Heart left ventricle (tissue), 16 donors: ENCODE results near the gene KRTAP12-4. TPM values are rescaled to one million over a fixed set of nuclear protein-coding genes. Genes with fewer than 3 reads are reported as not detected.

ENCODE experiments used
- ATAC-seq, 4 donors: fragments of 200-7000 bp; cut with Tn5 transposase; one replicate each; pipeline ENCODE4 v1.9.1; 2020 to 2022; ENCODE audit warnings: moderate library complexity in 4 of 4, mild to moderate bottlenecking in 3 of 4, moderate number of reproducible peaks in 1 of 4
- DNase-seq, 5 donors: peaks; one replicate each; pipeline ENCODE4 v3.0.0-alpha.2; 2020
- H3K27ac ChIP-seq, 12 donors: fragments of 200-600 bp; sonication (generic) in 4 of 12; one replicate each; pipeline versions ENCODE4 v1.5.0 to v1.8.0; 2016 to 2022; ENCODE audit warnings: mild to moderate bottlenecking in 2 of 12
- H3K27me3 ChIP-seq, 9 donors: fragments of 200-600 bp; sonication (generic) in 2 of 9; one replicate each; pipeline versions ENCODE4 v1.5.1 to v1.8.0; 2016 to 2022; ENCODE audit warnings: mild to moderate bottlenecking in 3 of 9
- H3K36me3 ChIP-seq, 9 donors: fragments of 200-600 bp; sonication (generic) in 2 of 9; one replicate each; pipeline versions ENCODE4 v1.5.0 to v1.8.0; 2018 to 2022; ENCODE audit warnings: mild to moderate bottlenecking in 2 of 9
- H3K4me1 ChIP-seq, 12 donors: fragments of 200-600 bp; sonication (generic) in 4 of 12; one replicate each; pipeline versions ENCODE4 v1.5.0 to v1.8.0; 2016 to 2022; ENCODE audit warnings: mild to moderate bottlenecking in 3 of 12
- H3K4me3 ChIP-seq, 12 donors: fragments of 200-600 bp; sonication (generic) in 4 of 12; one replicate each; pipeline versions ENCODE4 v1.5.0 to v1.8.0; 2017 to 2022; ENCODE audit warnings: mild to moderate bottlenecking in 9 of 12, moderate library complexity in 4 of 12
- H3K9me3 ChIP-seq, 12 donors: fragments of 200-600 bp; sonication (generic) in 4 of 12; one replicate each; pipeline versions ENCODE4 v1.5.0 to v1.8.0; 2016 to 2022; ENCODE audit warnings: mild to moderate bottlenecking in 1 of 12
- CTCF ChIP-seq, 12 donors: fragments of 200-600 bp; sonication (generic) in 4 of 12; IDR thresholded peaks; one replicate each; pipeline versions ENCODE4 v1.5.0 to v1.8.0; 2018 to 2022; ENCODE audit warnings: antibody characterized with exemption in 12 of 12, mild to moderate bottlenecking in 5 of 12
- POLR2A ChIP-seq, 2 donors: fragments of 450-650 bp; IDR thresholded peaks; one replicate each; pipeline ENCODE4 v1.6.1; 2017; ENCODE audit warnings: antibody characterized with exemption in 2 of 2, mild to moderate bottlenecking in 2 of 2, moderate library complexity in 2 of 2
- WGBS, 4 donors: extraction: QIAGEN DNeasy Blood & Tissue Kit in 2 of 4; methylation state at CpG; one replicate each; pipeline versions ENCODE4 v1.1.5 to v1.1.7; 2013 to 2018; 5-methylcytosine and 5-hydroxymethylcytosine counted together
- intact Hi-C, 10 donors: fragments of 100-400 bp; cut with DNase I; formaldehyde crosslinking; loops; one replicate each; pipeline versions ENCODE4 v1.11.1 to v1.14.2; 2022
- polyA plus RNA-seq, 2 donors: library from polyadenylated mRNA; stranded (reverse); fragments of 200-250 nt; gene quantifications; one replicate each; pipeline ENCODE4 v1.2.3, GENCODE V29; 2013
- total RNA-seq, 9 donors: library from RNA; depleted of rRNA in 2 of 9; stranded (reverse); fragments of >200 nt in 2 of 9; fragmentation: NEBNext Ultra II Directional in 3 of 9; extraction: Animal tissue kit (Norgen Biotek cat#: 25700) in 3 of 9; gene quantifications; one replicate each; pipeline versions ENCODE4 v1.1.0 to v1.2.4, GENCODE V29; 2016 to 2023
- donor health status: ischemic (EF 13 %, LVEDD 7.1; RV severe dilation, severe dysfunction).
- donor health status: healthy with polysubstance abuse.
- donor health status: DM: no; HTN: yes; CAD: no.
- donor health status: DM: no; HTN: no; CAD: no.
- donor health status: ischemic (EF 25% LVEDD 6.9; RV normal size, moderate dysfunction).
- donor health status: ischemic (EF 25% LVEDD 5.7; RV mildly dilated, moderate dysfunction).
- donor health status: healthy.
- donor health status: DM: yes; HTN: yes; CAD: no.
- donor health status: ischemic (EF 35%, LVEDD 5.7; RV mildly dilated, moderate dysfunction).
- donor health status: nonischemic (EF 11% LVEDD 7.7; RV severe dilation, severe dysfunction).
- donor health status: DM: yes; HTN: yes; CAD: no.
- donor health status: PGD.
- donor health status: ischemic (EF 29% LVEDD 5.4; RV normal size, mild dysfunction).
- donor health status: nonischemic (EF 23%, LVEDD 6.1; RV moderate dilation, normal function).

The KRTAP12-4 gene
- total and polyA plus RNA-seq, 11 donors = not detected

DNA sequence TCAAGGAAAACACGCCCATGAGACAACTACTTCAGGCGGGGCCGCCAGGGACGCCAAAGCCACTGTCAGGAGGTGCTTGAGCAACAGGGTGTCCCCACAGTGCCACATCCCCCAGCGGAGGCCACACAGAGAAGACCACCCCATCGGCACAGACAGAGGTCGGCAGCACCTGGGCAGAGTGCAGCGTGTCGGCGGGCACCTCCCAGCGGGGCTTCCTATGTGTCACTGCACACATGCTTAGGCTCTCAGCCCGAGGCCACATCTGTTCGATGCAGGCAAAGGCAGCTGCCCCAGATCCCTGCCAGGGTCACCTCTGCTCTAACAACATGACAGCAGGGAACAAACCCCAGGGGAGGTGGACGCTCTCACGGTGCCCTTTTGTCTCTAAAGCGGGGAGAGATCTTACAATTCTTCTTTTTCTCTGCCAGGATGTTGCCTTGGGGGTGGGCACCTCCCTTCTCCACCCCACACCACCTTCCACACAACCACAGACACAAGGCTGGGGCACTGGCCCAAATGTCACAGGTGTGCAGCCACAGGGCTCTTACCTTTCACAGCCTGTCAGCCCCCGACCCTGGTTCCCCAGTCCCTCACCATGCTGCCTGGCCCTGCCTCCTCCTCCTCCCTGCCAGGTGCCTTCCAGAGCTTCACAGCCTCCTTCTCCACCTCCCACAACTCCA is 38.4 kb downstream of the KRTAP12-4 start:
- no peak overlapping the region for H3K27ac ChIP-seq
- TF ChIP-seq POLR2A (IDR thresholded peaks at IDR 0.05) = no peak
- no peak for TF ChIP-seq CTCF (IDR thresholded peaks at IDR 0.05)
- ATAC-seq = no peak
- H3K4me3 ChIP-seq = no peak overlapping the region
- H3K27me3 ChIP-seq = peaks cover 0 to 5% (median 0%) of the 10 kb centered on the region in 9 donors
- H3K36me3 ChIP-seq = no peaks in the 10 kb centered on the region
- 71 to 85% (median 77%) methylated on average over 16 to 17 of the region's 17 CpGs for WGBS, 4 donors
- intact Hi-C loops = loop anchor here in 1 of 10 donors (5.0 kb wide), 1 partner anchor 176 kb away; no protein-coding TSS in a partner anchor
- H3K4me1 ChIP-seq = peaks cover 0 to 8% (median 0%) of the 10 kb centered on the region in 12 donors
- peaks cover 0 to 22% (median 2%) of the 10 kb centered on the region in 12 donors for H3K9me3 ChIP-seq
- DNase-seq = no peak

DNA sequence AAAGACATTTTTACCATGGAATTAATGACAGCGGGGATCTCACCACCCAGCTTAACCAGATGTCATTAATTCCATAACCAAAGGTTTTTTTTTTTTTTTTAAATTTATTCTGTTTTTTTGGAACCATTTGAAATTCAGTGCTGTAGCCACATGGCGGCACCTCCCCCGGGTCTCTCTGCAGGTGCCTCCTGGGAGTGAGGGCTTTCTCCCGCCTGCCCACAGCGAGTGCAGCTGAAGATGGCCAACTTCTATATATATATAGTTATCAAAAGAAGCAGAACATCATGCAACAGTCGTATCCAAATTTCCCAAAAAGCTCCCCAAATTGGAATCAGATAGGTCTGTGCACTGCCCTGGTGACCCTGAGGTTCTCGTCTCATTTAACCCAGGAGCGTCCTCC is 39.0 kb downstream of the KRTAP12-4 start:
- Histone ChIP-seq H3K9me3 (peaks cover 0 to 27% (median 2%) of the 10 kb centered on the region in 12 donors), H3K4me1 (peaks cover 0 to 8% (median 0%) of the 10 kb centered on the region in 12 donors), H3K36me3 (no peaks in the 10 kb centered on the region), H3K27ac (no peak overlapping the region), H3K27me3 (peaks cover 0 to 5% (median 0%) of the 10 kb centered on the region in 9 donors), H3K4me3 (no peak overlapping the region)
- TF ChIP-seq CTCF (IDR thresholded peaks at IDR 0.05) (no peak), POLR2A (IDR thresholded peaks at IDR 0.05) (no peak)
- ATAC-seq (no peak), DNase-seq (no peak)
- WGBS, 4 donors = 73 to 80% (median 74%) methylated on average over 8 of the region's 8 CpGs
- intact Hi-C loops = loop anchor here in 1 of 10 donors (5.0 kb wide), 1 partner anchor 177 kb away; no protein-coding TSS in a partner anchor

- H3K36me3 ChIP-seq = no peaks in the 10 kb centered on the region
- WGBS, 4 donors = 87 to 94% (median 89%) methylated on average over 26 to 28 of the region's 28 CpGs
- peaks cover 0 to 5% (median 0%) of the 10 kb centered on the region in 9 donors for H3K27me3 ChIP-seq
- H3K4me1 ChIP-seq = peaks cover 0 to 8% (median 0%) of the 10 kb centered on the region in 12 donors
- no peak overlapping the region for H3K27ac ChIP-seq
- intact Hi-C loops = loop anchor here in 1 of 10 donors (5.0 kb wide), 1 partner anchor 177 kb away; no protein-coding TSS in a partner anchor
- no peak for ATAC-seq
- DNase-seq = peak in 1 of 5 donors; percentile 50
- TF ChIP-seq POLR2A (IDR thresholded peaks at IDR 0.05) (no peak), CTCF (IDR thresholded peaks at IDR 0.05) (no peak)
- H3K4me3 ChIP-seq = no peak overlapping the region
- H3K9me3 ChIP-seq = peaks cover 0 to 27% (median 2%) of the 10 kb centered on the region in 12 donors
Measured at GRCh38 chr21:44614961-44615391, 39.5 kb downstream of the KRTAP12-4 start.

GRCh38 chr21:44614161-44614631 is 40.3 kb downstream of the KRTAP12-4 start:
- WGBS, 4 donors = 74 to 81% (median 81%) methylated on average over 13 to 20 of the region's 20 CpGs
- DNase-seq (peak in 1 of 5 donors; percentile 48), ATAC-seq (no peak)
- peaks cover 0 to 5% (median 0%) of the 10 kb centered on the region in 9 donors for H3K27me3 ChIP-seq
- TF ChIP-seq POLR2A (IDR thresholded peaks at IDR 0.05) = no peak
- H3K9me3 ChIP-seq = peaks cover 0 to 27% (median 4%) of the 10 kb centered on the region in 12 donors
- H3K4me3 ChIP-seq = no peak overlapping the region
- H3K27ac ChIP-seq = no peak overlapping the region
- peaks cover 0 to 8% (median 0%) of the 10 kb centered on the region in 12 donors for H3K4me1 ChIP-seq
- intact Hi-C loops = no loop called here
- H3K36me3 ChIP-seq = no peaks in the 10 kb centered on the region
